ENCODE results near the gene TMEM43. TPM values are rescaled to one million over a fixed set of nuclear protein-coding genes. Genes with fewer than 3 reads are reported as not detected.
A peak's percentile ranks its signal among the peaks of the same experiment; 100 is the strongest.

Gene TMEM43
- polyA plus RNA-seq, 1 donor (not counting 4 experiments of a cell fraction or from before 2014, with no cell fraction given) = 111 TPM

DNA sequence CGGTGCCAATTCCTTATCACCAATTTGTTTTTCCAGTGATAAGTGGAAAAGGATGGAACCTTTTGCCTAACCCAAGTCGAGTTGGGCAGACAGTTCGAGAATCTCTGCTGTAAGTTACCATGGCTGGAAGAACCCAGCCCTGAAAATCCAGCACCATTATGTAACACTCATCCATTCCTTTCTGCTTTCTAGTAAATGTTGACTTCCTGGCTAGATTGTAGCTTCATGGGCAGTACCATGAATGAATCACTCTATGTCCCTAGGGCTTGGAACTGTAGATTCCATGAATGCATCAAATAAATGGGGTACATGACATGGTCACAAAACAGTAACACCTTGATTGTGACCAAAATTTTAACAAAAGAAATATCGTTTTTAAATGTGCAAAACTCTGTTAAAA, 14.2 kb upstream of the TMEM43 start:
- no peak for DNase-seq (ENCODE audit: low read depth, low spot score)
- Histone ChIP-seq H3K36me3 (ENCODE audit: control insufficient read depth in 2 of 2, extremely low read depth in 1 of 2, insufficient read depth in 2 of 2, low read length in 2 of 2) (peaks cover 13 to 22% of the 10 kb centered on the region in 2 experiments), H3K9me1 (ENCODE audit: control insufficient read depth, extremely low read depth, insufficient read depth, low read length) (no peaks in the 10 kb centered on the region), H3K9me3 (ENCODE audit: control insufficient read depth, low read depth, low read length) (no peaks in the 10 kb centered on the region), H3K27ac (ENCODE audit: control insufficient read depth, insufficient read depth, low read length) (no peak overlapping the region), H3K4me3 (ENCODE audit: control insufficient read depth in 2 of 3, extremely low read depth in 1 of 3, insufficient read depth in 2 of 3, low read depth in 1 of 3, low read length in 3 of 3) (no peak overlapping the region), H3K27me3 (ENCODE audit: control insufficient read depth, extremely low read depth, insufficient read depth, low read length) (no peaks in the 10 kb centered on the region), H4K20me1 (ENCODE audit: control insufficient read depth, extremely low read depth, insufficient read depth, low read length) (no peaks in the 10 kb centered on the region), H2AFZ (ENCODE audit: control insufficient read depth, low read length) (no peak overlapping the region), H3K4me2 (ENCODE audit: control insufficient read depth, extremely low read depth, insufficient read depth, low read depth, low read length) (no peak overlapping the region), H3K79me2 (ENCODE audit: control insufficient read depth, insufficient read depth, low read length) (no peaks in the 10 kb centered on the region), H3K9ac (ENCODE audit: control insufficient read depth, extremely low read depth, insufficient read depth, low read length) (no peak overlapping the region), H3K4me1 (ENCODE audit: control insufficient read depth, extremely low read depth, insufficient read depth, low read length) (no peaks in the 10 kb centered on the region)
- dilution Hi-C loops (cut with MboI; ENCODE audit: extremely low pct_ligation_motif_present, low sequenced_read_pairs) = no loop called here
- no peak for FAIRE-seq
- no peak for TF ChIP-seq EZH2 (IDR thresholded peaks at IDR 0.05; ENCODE audit: low read length)
- TF ChIP-seq, protein P1, sequence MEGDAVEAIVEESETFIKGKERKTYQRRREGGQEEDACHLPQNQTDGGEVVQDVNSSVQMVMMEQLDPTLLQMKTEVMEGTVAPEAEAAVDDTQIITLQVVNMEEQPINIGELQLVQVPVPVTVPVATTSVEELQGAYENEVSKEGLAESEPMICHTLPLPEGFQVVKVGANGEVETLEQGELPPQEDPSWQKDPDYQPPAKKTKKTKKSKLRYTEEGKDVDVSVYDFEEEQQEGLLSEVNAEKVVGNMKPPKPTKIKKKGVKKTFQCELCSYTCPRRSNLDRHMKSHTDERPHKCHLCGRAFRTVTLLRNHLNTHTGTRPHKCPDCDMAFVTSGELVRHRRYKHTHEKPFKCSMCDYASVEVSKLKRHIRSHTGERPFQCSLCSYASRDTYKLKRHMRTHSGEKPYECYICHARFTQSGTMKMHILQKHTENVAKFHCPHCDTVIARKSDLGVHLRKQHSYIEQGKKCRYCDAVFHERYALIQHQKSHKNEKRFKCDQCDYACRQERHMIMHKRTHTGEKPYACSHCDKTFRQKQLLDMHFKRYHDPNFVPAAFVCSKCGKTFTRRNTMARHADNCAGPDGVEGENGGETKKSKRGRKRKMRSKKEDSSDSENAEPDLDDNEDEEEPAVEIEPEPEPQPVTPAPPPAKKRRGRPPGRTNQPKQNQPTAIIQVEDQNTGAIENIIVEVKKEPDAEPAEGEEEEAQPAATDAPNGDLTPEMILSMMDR (optimal IDR thresholded peaks at IDR 0.05 in 1 of 3, IDR thresholded peaks at IDR 0.05 in 1 of 3, conservative IDR thresholded peaks at IDR 0.05 in 1 of 3; ENCODE audit: extremely low read depth in 1 of 3, insufficient read depth in 2 of 3, low read length in 3 of 3) = no peak

DNA sequence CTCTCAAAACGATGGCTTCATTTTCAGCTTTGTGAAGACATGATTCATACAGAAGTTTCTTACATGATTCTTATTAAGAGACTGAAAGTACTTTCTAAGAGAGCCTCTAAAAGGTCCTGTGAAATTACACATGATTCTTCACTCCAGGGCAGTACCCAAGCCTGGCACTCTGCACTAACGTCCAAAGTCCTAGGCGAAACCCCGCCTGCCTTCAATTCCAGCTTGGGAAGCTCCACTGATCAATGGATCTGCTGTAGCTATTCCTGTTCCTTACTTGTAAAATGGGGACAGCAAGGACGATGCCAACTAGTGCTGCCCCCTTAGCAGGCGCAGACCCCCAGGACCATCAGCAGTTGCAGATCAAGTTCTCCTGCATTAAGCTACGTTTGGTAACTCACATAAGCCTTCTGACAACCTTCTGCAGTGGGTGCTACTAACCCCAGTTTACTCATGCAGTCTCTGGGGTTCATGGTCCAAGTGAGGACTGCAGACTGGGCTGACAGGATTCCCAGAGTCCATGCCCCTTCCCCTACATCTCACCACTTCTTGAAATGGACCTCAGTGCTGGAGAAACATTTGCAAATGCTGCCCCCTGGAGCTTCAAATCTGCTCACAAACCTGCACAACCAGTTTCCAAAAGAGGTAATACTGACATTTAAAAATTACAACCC, 10.8 kb upstream of the TMEM43 start:
- Histone ChIP-seq H4K20me1 (ENCODE audit: control insufficient read depth, extremely low read depth, insufficient read depth, low read length) (no peaks in the 10 kb centered on the region), H3K36me3 (ENCODE audit: control insufficient read depth in 2 of 2, extremely low read depth in 1 of 2, insufficient read depth in 2 of 2, low read length in 2 of 2) (peaks cover 27 to 38% of the 10 kb centered on the region in 2 experiments), H3K4me3 (ENCODE audit: control insufficient read depth in 2 of 3, extremely low read depth in 1 of 3, insufficient read depth in 2 of 3, low read depth in 1 of 3, low read length in 3 of 3) (no peak overlapping the region), H3K9ac (ENCODE audit: control insufficient read depth, extremely low read depth, insufficient read depth, low read length) (no peak overlapping the region), H3K79me2 (ENCODE audit: control insufficient read depth, insufficient read depth, low read length) (peaks cover 16% of the 10 kb centered on the region), H3K4me1 (ENCODE audit: control insufficient read depth, extremely low read depth, insufficient read depth, low read length) (peaks cover 7% of the 10 kb centered on the region), H3K27ac (ENCODE audit: control insufficient read depth, insufficient read depth, low read length) (no peak overlapping the region), H2AFZ (ENCODE audit: control insufficient read depth, low read length) (no peak overlapping the region), H3K27me3 (ENCODE audit: control insufficient read depth, extremely low read depth, insufficient read depth, low read length) (no peaks in the 10 kb centered on the region), H3K9me3 (ENCODE audit: control insufficient read depth, low read depth, low read length) (no peaks in the 10 kb centered on the region), H3K9me1 (ENCODE audit: control insufficient read depth, extremely low read depth, insufficient read depth, low read length) (no peaks in the 10 kb centered on the region), H3K4me2 (ENCODE audit: control insufficient read depth, extremely low read depth, insufficient read depth, low read depth, low read length) (no peak overlapping the region)
- no peak for TF ChIP-seq EZH2 (IDR thresholded peaks at IDR 0.05; ENCODE audit: low read length)
- TF ChIP-seq, protein P1 (optimal IDR thresholded peaks at IDR 0.05 in 1 of 3, IDR thresholded peaks at IDR 0.05 in 1 of 3, conservative IDR thresholded peaks at IDR 0.05 in 1 of 3; ENCODE audit: extremely low read depth in 1 of 3, insufficient read depth in 2 of 3, low read length in 3 of 3) = peak; percentile 21 to 48 (median 44)
- dilution Hi-C loops (cut with MboI; ENCODE audit: extremely low pct_ligation_motif_present, low sequenced_read_pairs) = no loop called here
- FAIRE-seq (no peak), DNase-seq (ENCODE audit: low read depth, low spot score) (no peak)

Data from keratinocyte (primary cell).